ENCODE results near the gene BBIP1. TPM values are rescaled to one million over a fixed set of nuclear protein-coding genes. Genes with fewer than 3 reads are reported as not detected.

Gene BBIP1
- total RNA-seq, 1 experiment from 2014 or later = 46.9 TPM

GRCh38 chr10:110852947-110853346 is 66.0 kb downstream of the BBIP1 start:
- CTCF ChIA-PET = interaction anchor here (0.6 to 2.5 kb wide), 5 partner anchors 16 to 52 kb away, joined by 3 to 16 read pairs (median 5); no protein-coding TSS in a partner anchor
- intact Hi-C loops (cut with micrococcal nuclease) = no loop called here

DNA sequence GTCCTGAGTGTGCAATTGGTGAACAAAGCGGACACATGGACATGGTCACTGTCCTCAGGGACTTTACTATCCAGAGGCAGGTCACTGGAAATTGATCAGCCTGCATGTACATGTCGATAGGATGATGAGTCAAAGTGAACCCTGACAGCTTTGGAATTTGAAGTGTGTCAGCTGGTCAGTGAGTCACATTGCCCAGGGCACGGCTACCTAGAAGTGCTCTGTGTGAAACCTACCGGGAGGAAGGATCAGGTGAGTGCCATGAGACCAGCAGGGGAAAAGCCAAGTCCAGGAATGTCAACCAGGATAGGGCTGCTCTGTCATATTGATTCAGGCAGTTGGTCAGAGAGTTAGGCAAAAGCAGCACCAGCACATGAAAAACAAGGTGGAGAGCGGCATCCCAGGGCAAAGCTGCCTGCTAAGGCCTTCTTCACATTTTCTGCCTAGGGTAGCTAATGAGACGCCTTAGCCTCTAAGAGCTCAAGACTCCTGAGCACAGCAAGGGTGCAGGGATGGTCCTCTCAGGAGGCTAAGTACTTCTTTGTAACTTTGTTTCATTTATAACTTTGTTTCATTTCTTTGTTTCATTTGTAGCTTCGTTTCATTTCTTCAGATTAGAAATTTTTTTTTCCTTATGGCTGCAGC is 66.6 kb downstream of the BBIP1 start:
- CTCF ChIA-PET = interaction anchor here (1.2 to 2.5 kb wide), 5 partner anchors 15 to 93 kb away, joined by 3 to 16 read pairs (median 5); no protein-coding TSS in a partner anchor
- TF ChIP-seq, protein P1, sequence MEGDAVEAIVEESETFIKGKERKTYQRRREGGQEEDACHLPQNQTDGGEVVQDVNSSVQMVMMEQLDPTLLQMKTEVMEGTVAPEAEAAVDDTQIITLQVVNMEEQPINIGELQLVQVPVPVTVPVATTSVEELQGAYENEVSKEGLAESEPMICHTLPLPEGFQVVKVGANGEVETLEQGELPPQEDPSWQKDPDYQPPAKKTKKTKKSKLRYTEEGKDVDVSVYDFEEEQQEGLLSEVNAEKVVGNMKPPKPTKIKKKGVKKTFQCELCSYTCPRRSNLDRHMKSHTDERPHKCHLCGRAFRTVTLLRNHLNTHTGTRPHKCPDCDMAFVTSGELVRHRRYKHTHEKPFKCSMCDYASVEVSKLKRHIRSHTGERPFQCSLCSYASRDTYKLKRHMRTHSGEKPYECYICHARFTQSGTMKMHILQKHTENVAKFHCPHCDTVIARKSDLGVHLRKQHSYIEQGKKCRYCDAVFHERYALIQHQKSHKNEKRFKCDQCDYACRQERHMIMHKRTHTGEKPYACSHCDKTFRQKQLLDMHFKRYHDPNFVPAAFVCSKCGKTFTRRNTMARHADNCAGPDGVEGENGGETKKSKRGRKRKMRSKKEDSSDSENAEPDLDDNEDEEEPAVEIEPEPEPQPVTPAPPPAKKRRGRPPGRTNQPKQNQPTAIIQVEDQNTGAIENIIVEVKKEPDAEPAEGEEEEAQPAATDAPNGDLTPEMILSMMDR (IDR thresholded peaks at IDR 0.05; ENCODE audit: unreplicated experiment) = no peak
- Mint-ChIP-seq H3K9me3 (ENCODE audit: unreplicated experiment) (no peaks in the 10 kb centered on the region), H3K27ac (ENCODE audit: low read depth, unreplicated experiment) (peak overlapping the region; percentile 36), H3K27me3 (ENCODE audit: insufficient read depth, unreplicated experiment) (no peaks in the 10 kb centered on the region), H3K4me1 (ENCODE audit: insufficient read depth, unreplicated experiment) (peaks cover 36% of the 10 kb centered on the region), H3K36me3 (ENCODE audit: insufficient read depth, unreplicated experiment) (no peaks in the 10 kb centered on the region), H3K4me3 (ENCODE audit: unreplicated experiment) (no peak overlapping the region)
- intact Hi-C loops (cut with micrococcal nuclease) = no loop called here
- peak; percentile 86 for DNase-seq (ENCODE audit: unreplicated experiment)
- TSS peak; percentile 33 for BruUV-seq (replicated peaks)
- POLR2A ChIA-PET = interaction anchor here (0.5 to 3.9 kb wide), 30 partner anchors 8 to 643 kb away, joined by 3 to 42 read pairs (median 4); partner anchors contain the start of genes BBIP1, PDCD4, SHOC2 and SMNDC1

More at GRCh38 chr10:110852947-110853346, 66.0 kb downstream of the BBIP1 start:
- TF ChIP-seq, protein P1 (IDR thresholded peaks at IDR 0.05; ENCODE audit: unreplicated experiment) = no peak
- POLR2A ChIA-PET = interaction anchor here (0.7 to 3.9 kb wide), 23 partner anchors 9 to 642 kb away, joined by 3 to 42 read pairs (median 6); partner anchors contain the start of genes BBIP1, PDCD4, SHOC2 and SMNDC1
- H3K27me3 Mint-ChIP-seq (ENCODE audit: insufficient read depth, unreplicated experiment) = no peaks in the 10 kb centered on the region
- no TSS peak for BruUV-seq (replicated peaks)
- H3K4me3 Mint-ChIP-seq (ENCODE audit: unreplicated experiment) = no peak overlapping the region
- H3K27ac Mint-ChIP-seq (ENCODE audit: low read depth, unreplicated experiment) = peak overlapping the region; percentile 36
- no peaks in the 10 kb centered on the region for H3K36me3 Mint-ChIP-seq (ENCODE audit: insufficient read depth, unreplicated experiment)
- no peaks in the 10 kb centered on the region for H3K9me3 Mint-ChIP-seq (ENCODE audit: unreplicated experiment)
- DNase-seq (ENCODE audit: unreplicated experiment) = no peak
- peaks cover 41% of the 10 kb centered on the region for H3K4me1 Mint-ChIP-seq (ENCODE audit: insufficient read depth, unreplicated experiment)

GRCh38 chr10:110851020-110851612 is 67.9 kb downstream of the BBIP1 start:
- TF ChIP-seq, protein P1 (IDR thresholded peaks at IDR 0.05; ENCODE audit: unreplicated experiment) = no peak
- intact Hi-C loops (cut with micrococcal nuclease) = no loop called here
- BruUV-seq (replicated peaks) = no TSS peak
- H3K27ac Mint-ChIP-seq (ENCODE audit: low read depth, unreplicated experiment) = peak overlapping the region; percentile 83
- no peak overlapping the region for H3K4me3 Mint-ChIP-seq (ENCODE audit: unreplicated experiment)
- CTCF ChIA-PET = interaction anchor here (0.6 to 2.5 kb wide), 5 partner anchors 9 to 92 kb away, joined by 3 to 16 read pairs (median 4); no protein-coding TSS in a partner anchor
- H3K4me1 Mint-ChIP-seq (ENCODE audit: insufficient read depth, unreplicated experiment) = peaks cover 34% of the 10 kb centered on the region
- no peak for DNase-seq (ENCODE audit: unreplicated experiment)
- H3K36me3 Mint-ChIP-seq (ENCODE audit: insufficient read depth, unreplicated experiment) = no peaks in the 10 kb centered on the region
- H3K27me3 Mint-ChIP-seq (ENCODE audit: insufficient read depth, unreplicated experiment) = no peaks in the 10 kb centered on the region
- POLR2A ChIA-PET = interaction anchor here (0.6 to 3.9 kb wide), 13 partner anchors 9 to 1331 kb away, joined by 3 to 42 read pairs (median 4); partner anchors contain the start of gene PDCD4
- H3K9me3 Mint-ChIP-seq (ENCODE audit: unreplicated experiment) = no peaks in the 10 kb centered on the region

GRCh38 chr10:110850099-110850498 is 68.9 kb downstream of the BBIP1 start:
- Mint-ChIP-seq H3K27me3 (ENCODE audit: insufficient read depth, unreplicated experiment) (no peaks in the 10 kb centered on the region), H3K4me1 (ENCODE audit: insufficient read depth, unreplicated experiment) (peaks cover 34% of the 10 kb centered on the region), H3K36me3 (ENCODE audit: insufficient read depth, unreplicated experiment) (no peaks in the 10 kb centered on the region), H3K9me3 (ENCODE audit: unreplicated experiment) (no peaks in the 10 kb centered on the region), H3K4me3 (ENCODE audit: unreplicated experiment) (no peak overlapping the region), H3K27ac (ENCODE audit: low read depth, unreplicated experiment) (no peak overlapping the region)
- TF ChIP-seq, protein P1 (IDR thresholded peaks at IDR 0.05; ENCODE audit: unreplicated experiment) = no peak
- DNase-seq (ENCODE audit: unreplicated experiment) = no peak
- BruUV-seq (replicated peaks) = no TSS peak
- CTCF ChIA-PET = interaction anchor here (0.6 kb wide), 3 partner anchors 75 to 219 kb away, joined by 4 to 5 read pairs (median 5); no protein-coding TSS in a partner anchor
- intact Hi-C loops (cut with micrococcal nuclease) = no loop called here
- POLR2A ChIA-PET = interaction anchor here (0.7 to 3.9 kb wide), 3 partner anchors 16 to 67 kb away, joined by 3 to 36 read pairs (median 4); no protein-coding TSS in a partner anchor

All from MCF 10A (cell line).